HG02970 (cell line): ENCODE data around the gene VMP1.
"Not testable (repeated sequence)": the region's sequence is repeated elsewhere in the genome, so short reads cannot be mapped to it uniquely, and the experiment has no call there.

ENCODE experiments used
- ATAC-seq: cut with Tn5 transposase; IDR thresholded peaks from one replicate; pipeline ENCODE4 v1.9.1; 2021; ENCODE audit warnings: mild to moderate bottlenecking, moderate library complexity, moderate number of reproducible peaks; ENCODE audit not compliant: unreplicated experiment, low FRiP score

VMP1 gene

GRCh38 chr17:59753522-59754467, 46.3 kb downstream of the VMP1 start:
- ATAC-seq = peak; percentile 57

GRCh38 chr17:59754552-59754951, 47.1 kb downstream of the VMP1 start:
- ATAC-seq = no peak

GRCh38 chr17:59755069-59755468, 47.6 kb downstream of the VMP1 start:
- not testable (repeated sequence) for ATAC-seq

- no peak for ATAC-seq
Observed at GRCh38 chr17:59756236-59756818, 48.9 kb downstream of the VMP1 start.

GRCh38 chr17:59757043-59757442, 49.6 kb downstream of the VMP1 start:
- no peak for ATAC-seq

- no peak for ATAC-seq
Observed at GRCh38 chr17:59757470-59757869, 50.0 kb downstream of the VMP1 start.

- ATAC-seq = no peak
Observed at GRCh38 chr17:59757881-59758385, 50.5 kb downstream of the VMP1 start.

GRCh38 chr17:59758998-59759651, 51.7 kb downstream of the VMP1 start:
- ATAC-seq = not testable (repeated sequence)

- ATAC-seq = no peak
Observed at GRCh38 chr17:59760160-59760559, 52.7 kb downstream of the VMP1 start.

GRCh38 chr17:59761385-59762048, 54.1 kb downstream of the VMP1 start:
- no peak for ATAC-seq

GRCh38 chr17:59762049-59762823, 54.8 kb downstream of the VMP1 start:
- no peak for ATAC-seq

GRCh38 chr17:59762824-59763374, 55.4 kb downstream of the VMP1 start:
- ATAC-seq = no peak

- no peak for ATAC-seq
Observed at GRCh38 chr17:59763861-59764260, 56.4 kb downstream of the VMP1 start.

- ATAC-seq = no peak
Observed at GRCh38 chr17:59764292-59764741, 56.9 kb downstream of the VMP1 start.

- no peak for ATAC-seq
Observed at GRCh38 chr17:59765038-59765437, 57.6 kb downstream of the VMP1 start.

- ATAC-seq = no peak
Observed at GRCh38 chr17:59766491-59766890, 59.0 kb downstream of the VMP1 start.

- ATAC-seq = no peak
Observed at GRCh38 chr17:59767176-59767575, 59.7 kb downstream of the VMP1 start.

- no peak for ATAC-seq
Observed at GRCh38 chr17:59769887-59770286, 62.4 kb downstream of the VMP1 start.

GRCh38 chr17:59771093-59771492, 63.6 kb downstream of the VMP1 start:
- no peak for ATAC-seq
